ENCODE data around the gene MAPRE2.

DNA sequence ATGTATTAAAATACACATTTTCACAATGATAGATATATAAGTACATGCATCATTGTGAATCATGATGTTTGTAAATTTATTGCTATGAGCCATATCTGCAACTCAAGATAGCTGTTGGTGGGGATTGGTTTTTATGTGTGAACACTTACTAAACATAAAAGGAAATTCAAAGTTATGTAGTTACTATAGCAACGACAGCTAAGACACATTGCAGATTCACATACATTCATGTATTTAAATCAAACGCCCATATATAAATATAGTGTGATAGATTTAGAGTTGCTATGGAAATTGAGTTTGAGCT lies 65.6 kb downstream of the MAPRE2 start:
- TF ChIP-seq, protein P1, sequence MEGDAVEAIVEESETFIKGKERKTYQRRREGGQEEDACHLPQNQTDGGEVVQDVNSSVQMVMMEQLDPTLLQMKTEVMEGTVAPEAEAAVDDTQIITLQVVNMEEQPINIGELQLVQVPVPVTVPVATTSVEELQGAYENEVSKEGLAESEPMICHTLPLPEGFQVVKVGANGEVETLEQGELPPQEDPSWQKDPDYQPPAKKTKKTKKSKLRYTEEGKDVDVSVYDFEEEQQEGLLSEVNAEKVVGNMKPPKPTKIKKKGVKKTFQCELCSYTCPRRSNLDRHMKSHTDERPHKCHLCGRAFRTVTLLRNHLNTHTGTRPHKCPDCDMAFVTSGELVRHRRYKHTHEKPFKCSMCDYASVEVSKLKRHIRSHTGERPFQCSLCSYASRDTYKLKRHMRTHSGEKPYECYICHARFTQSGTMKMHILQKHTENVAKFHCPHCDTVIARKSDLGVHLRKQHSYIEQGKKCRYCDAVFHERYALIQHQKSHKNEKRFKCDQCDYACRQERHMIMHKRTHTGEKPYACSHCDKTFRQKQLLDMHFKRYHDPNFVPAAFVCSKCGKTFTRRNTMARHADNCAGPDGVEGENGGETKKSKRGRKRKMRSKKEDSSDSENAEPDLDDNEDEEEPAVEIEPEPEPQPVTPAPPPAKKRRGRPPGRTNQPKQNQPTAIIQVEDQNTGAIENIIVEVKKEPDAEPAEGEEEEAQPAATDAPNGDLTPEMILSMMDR (IDR thresholded peaks at IDR 0.05): no peak
- no peak for TF ChIP-seq POLR2AphosphoS5 (IDR thresholded peaks at IDR 0.05)
